Lower leg skin (tissue), 3 donors: ENCODE measurements around the gene SLC22A4.

Source experiments
- POLR2A ChIP-seq, 2 donors: fragments of 450-650 bp; IDR thresholded peaks; one replicate each; pipeline ENCODE4 v1.6.1; 2016 to 2017; ENCODE audit warnings: antibody characterized with exemption in 2 of 2, mild to moderate bottlenecking in 1 of 2, moderate library complexity in 1 of 2
- TF ChIP-seq, protein P1 (sequence below), 3 donors: fragments of 450-650 bp; IDR thresholded peaks; one replicate each; pipeline ENCODE4 v1.5.1; 2016; ENCODE audit warnings: antibody characterized with exemption in 3 of 3, mild to moderate bottlenecking in 3 of 3, moderate library complexity in 2 of 3

DNA sequence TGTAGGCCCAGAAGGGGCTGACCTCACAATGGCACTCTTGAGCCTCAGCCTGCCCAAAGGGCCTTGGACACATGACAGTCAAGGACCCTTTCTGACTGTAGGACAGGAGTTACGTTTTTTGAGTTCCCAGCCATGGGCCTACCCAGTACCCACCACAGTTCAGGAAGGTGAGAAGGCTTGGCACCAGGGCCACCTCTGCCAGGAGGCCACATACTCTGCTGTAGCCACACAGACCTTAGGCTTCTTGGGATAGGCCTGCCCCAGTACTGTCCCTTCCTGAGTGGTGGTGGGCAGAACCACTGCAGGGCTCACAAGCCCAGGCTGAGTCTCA lies 23.9 kb upstream of the SLC22A4 start:
- TF ChIP-seq, protein P1, sequence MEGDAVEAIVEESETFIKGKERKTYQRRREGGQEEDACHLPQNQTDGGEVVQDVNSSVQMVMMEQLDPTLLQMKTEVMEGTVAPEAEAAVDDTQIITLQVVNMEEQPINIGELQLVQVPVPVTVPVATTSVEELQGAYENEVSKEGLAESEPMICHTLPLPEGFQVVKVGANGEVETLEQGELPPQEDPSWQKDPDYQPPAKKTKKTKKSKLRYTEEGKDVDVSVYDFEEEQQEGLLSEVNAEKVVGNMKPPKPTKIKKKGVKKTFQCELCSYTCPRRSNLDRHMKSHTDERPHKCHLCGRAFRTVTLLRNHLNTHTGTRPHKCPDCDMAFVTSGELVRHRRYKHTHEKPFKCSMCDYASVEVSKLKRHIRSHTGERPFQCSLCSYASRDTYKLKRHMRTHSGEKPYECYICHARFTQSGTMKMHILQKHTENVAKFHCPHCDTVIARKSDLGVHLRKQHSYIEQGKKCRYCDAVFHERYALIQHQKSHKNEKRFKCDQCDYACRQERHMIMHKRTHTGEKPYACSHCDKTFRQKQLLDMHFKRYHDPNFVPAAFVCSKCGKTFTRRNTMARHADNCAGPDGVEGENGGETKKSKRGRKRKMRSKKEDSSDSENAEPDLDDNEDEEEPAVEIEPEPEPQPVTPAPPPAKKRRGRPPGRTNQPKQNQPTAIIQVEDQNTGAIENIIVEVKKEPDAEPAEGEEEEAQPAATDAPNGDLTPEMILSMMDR (IDR thresholded peaks at IDR 0.05) = no peak
- TF ChIP-seq POLR2A (IDR thresholded peaks at IDR 0.05) = no peak
